GM23338 (cell line): ENCODE data around the gene MSH3. TPM values are rescaled to one million over a fixed set of nuclear protein-coding genes. Genes with fewer than 3 reads are reported as not detected.

Experiments
- ATAC-seq: fragments of 200-7000 bp; cut with Tn5 transposase; 3 replicates; pipeline ENCODE4 v1.9.1; 2020
- DNase-seq: peaks from one replicate; pipeline ENCODE4 v3.0.0-alpha.2; 2015; ENCODE audit warnings: low spot score
- H2AFZ ChIP-seq: fragments of 200-600 bp; sonication (generic); 2 replicates; pipeline ENCODE4 v1.8.0; 2016; ENCODE audit warnings: antibody characterized with exemption, mild to moderate bottlenecking, moderate library complexity
- H3F3A ChIP-seq: fragments of 200-600 bp; sonication (generic); replicated peaks from 2 replicates; pipeline ENCODE4 v1.8.0; 2017; ENCODE audit warnings: antibody characterized with exemption, mixed run types, low read depth
- H3K27ac ChIP-seq: fragments of 200-600 bp; sonication (generic); 2 replicates; pipeline ENCODE4 v1.6.1; 2016; ENCODE audit warnings: low read depth
- H3K27me3 ChIP-seq: fragments of 200-600 bp; sonication (generic); 2 replicates; pipeline ENCODE4 v1.8.0; 2016; ENCODE audit warnings: mild to moderate bottlenecking, mixed run types, moderate library complexity; ENCODE audit not compliant: insufficient read depth
- H3K36me3 ChIP-seq: fragments of 200-600 bp; sonication (generic); 2 replicates; pipeline ENCODE4 v1.8.0; 2016; ENCODE audit warnings: mild to moderate bottlenecking; ENCODE audit not compliant: insufficient read depth
- H3K4me1 ChIP-seq: fragments of 200-600 bp; sonication (generic); 2 replicates; pipeline ENCODE4 v1.8.0; 2016; ENCODE audit warnings: mild to moderate bottlenecking, moderate library complexity; ENCODE audit not compliant: insufficient read depth
- H3K4me2 ChIP-seq: fragments of 200-600 bp; sonication (generic); 2 replicates; pipeline ENCODE4 v1.7.1; 2017; ENCODE audit warnings: mixed run types
- H3K4me3 ChIP-seq: fragments of 200-600 bp; sonication (generic); 2 replicates; pipeline ENCODE4 v1.6.1; 2016; ENCODE audit warnings: mixed run types
- H3K79me2 ChIP-seq: fragments of 200-600 bp; sonication (generic); replicated peaks from 2 replicates; pipeline ENCODE4 v1.8.0; 2017; ENCODE audit warnings: mild to moderate bottlenecking; ENCODE audit not compliant: insufficient read depth
- H3K9me2 ChIP-seq: fragments of 200-600 bp; sonication (generic); 2 replicates; pipeline ENCODE4 v1.8.0; 2017; ENCODE audit not compliant: insufficient read depth
- H4K20me1 ChIP-seq: fragments of 200-600 bp; sonication (generic); replicated peaks from 2 replicates; pipeline ENCODE4 v1.8.0; 2017; ENCODE audit warnings: mild to moderate bottlenecking; ENCODE audit not compliant: insufficient read depth
- H3K27ac Mint-ChIP-seq: 2 replicates; pipeline ENCODE4 v1.8.0; 2020; ENCODE audit warnings: inconsistent platforms, mild to moderate bottlenecking, moderate library complexity, mixed read lengths
- H3K27me3 Mint-ChIP-seq: 3 replicates; pipeline ENCODE4 v1.8.0; 2022; ENCODE audit warnings: low read depth, mild to moderate bottlenecking, moderate library complexity, mixed read lengths, inconsistent platforms; ENCODE audit not compliant: insufficient read depth, poor library complexity
- H3K36me3 Mint-ChIP-seq: 3 replicates; pipeline ENCODE4 v1.8.0; 2021; ENCODE audit warnings: low read depth, mild to moderate bottlenecking, inconsistent platforms, moderate library complexity, mixed read lengths
- H3K4me1 Mint-ChIP-seq: 3 replicates; pipeline ENCODE4 v1.8.0; 2020; ENCODE audit warnings: mild to moderate bottlenecking, inconsistent platforms, mixed read lengths
- H3K4me3 Mint-ChIP-seq: 3 replicates; pipeline ENCODE4 v1.8.0; 2021; ENCODE audit warnings: moderate library complexity, mild to moderate bottlenecking, inconsistent platforms, mixed read lengths
- H3K9me3 Mint-ChIP-seq: 3 replicates; pipeline ENCODE4 v1.8.0; 2020; ENCODE audit warnings: moderate library complexity, mild to moderate bottlenecking, inconsistent platforms, mixed read lengths
- CREB1 ChIP-seq: fragments of 250-450 bp; sonication (Bioruptor Pico); IDR thresholded peaks from 2 replicates; pipeline ENCODE4 v1.5.0; 2020; ENCODE audit warnings: low read depth, mild to moderate bottlenecking, moderate library complexity
- CTCF ChIP-seq, 2 experiments: fragments of 200-600 bp in 1 of 2; sonication (generic) in 1 of 2; conservative IDR thresholded peaks; 2 replicates each; pipeline versions ENCODE4 v1.5.1 to v1.6.1; 2016 to 2017; ENCODE audit warnings: antibody characterized with exemption in 2 of 2, low read depth in 2 of 2, mild to moderate bottlenecking in 2 of 2, moderate library complexity in 1 of 2
- ETS1 ChIP-seq: IDR thresholded peaks from 2 replicates; pipeline ENCODE4 v1.6.1; 2016; ENCODE audit warnings: antibody characterized with exemption
- EZH2 ChIP-seq: fragments of 200-600 bp; sonication (generic); IDR thresholded peaks from one replicate; pipeline ENCODE4 v1.8.0; 2017; ENCODE audit warnings: antibody characterized with exemption, mild to moderate bottlenecking, low read depth; ENCODE audit not compliant: unreplicated experiment
- EZH2phosphoT487 ChIP-seq: fragments of 200-600 bp; sonication (generic); IDR thresholded peaks from one replicate; pipeline ENCODE4 v1.8.1; 2018; ENCODE audit warnings: antibody characterized with exemption; ENCODE audit not compliant: unreplicated experiment
- NANOG ChIP-seq: IDR thresholded peaks from 2 replicates; pipeline ENCODE4 v1.6.1; 2016; ENCODE audit warnings: antibody characterized with exemption, borderline replicate concordance
- POLR2AphosphoS5 ChIP-seq: IDR thresholded peaks from 2 replicates; pipeline ENCODE4 v1.6.1; 2016; ENCODE audit warnings: antibody characterized with exemption, low read depth
- ZNF331 ChIP-seq: fragments of 250-450 bp; sonication (Bioruptor Pico); IDR thresholded peaks from 2 replicates; pipeline ENCODE4 v1.5.0; 2020; ENCODE audit warnings: low read depth, mild to moderate bottlenecking, moderate library complexity
- ZNF462 ChIP-seq: fragments of 250-450 bp; sonication (Bioruptor Pico); IDR thresholded peaks from 2 replicates; pipeline ENCODE4 v1.5.0; 2020; ENCODE audit warnings: mild to moderate bottlenecking, moderate library complexity
- polyA plus RNA-seq: library from polyadenylated mRNA; unstranded; fragments of >200 nt; fragmentation: Nextera tagmentation; extraction: Ambion mirVana; gene quantifications from 2 replicates; pipeline ENCODE4 v1.2.1, GENCODE V29; 2016
- total RNA-seq: library from RNA; depleted of rRNA; stranded (reverse); fragments of >200 nt; shearing (Covaris generic); gene quantifications from 2 replicates; pipeline ENCODE4 v1.2.3, GENCODE V29; 2014

The MSH3 gene
- total and polyA plus RNA-seq, 2 experiments from 2014 or later: 13.3 to 16.6 TPM

- TF ChIP-seq ETS1 (no peak), ZNF462 (CRISPR knock-in tag) (no peak), POLR2AphosphoS5 (no peak), ZNF331 (CRISPR knock-in tag) (no peak), CREB1 (no peak), EZH2phosphoT487 (no peak), NANOG (no peak), EZH2 (no peak)
Measured at GRCh38 chr5:80655231-80655774, 851 bp downstream of the MSH3 start (continued).

GRCh38 chr5:80656425-80656824 is 2.0 kb downstream of the MSH3 start:
- no peak overlapping the region for H3K4me3 ChIP-seq
- Mint-ChIP-seq H3K36me3 (peaks cover 55% of the 10 kb centered on the region), H3K9me3 (no peaks in the 10 kb centered on the region), H3K27ac (peak overlapping the region; percentile 10; the same call in 1 of the 2 replicates), H3K4me3 (peak overlapping the region; percentile 34; the same call in 1 of the 3 replicates), H3K4me1 (peaks cover 17% of the 10 kb centered on the region), H3K27me3 (peaks cover 5% of the 10 kb centered on the region)
- H2AFZ ChIP-seq: no peak overlapping the region
- no peaks in the 10 kb centered on the region; the same call in 1 of the 2 replicates for H3F3A ChIP-seq
- TF ChIP-seq CTCF (conservative IDR thresholded peaks at IDR 0.05; ENCODE audit: low read depth in 2 of 2) (peak; percentile 35 to 36), EZH2 (no peak)
- DNase-seq (peak; percentile 33), ATAC-seq (no peak)
- H3K27me3 ChIP-seq: no peaks in the 10 kb centered on the region
- H3K9me2 ChIP-seq: no peaks in the 10 kb centered on the region
- no peak overlapping the region for H3K27ac ChIP-seq
- peaks cover 23% of the 10 kb centered on the region for H3K36me3 ChIP-seq
- peaks cover 22% of the 10 kb centered on the region for H3K4me1 ChIP-seq
- peaks cover 20% of the 10 kb centered on the region for H3K79me2 ChIP-seq
- H3K4me2 ChIP-seq: no peak overlapping the region
- no peaks in the 10 kb centered on the region; the same call in 1 of the 2 replicates for H4K20me1 ChIP-seq
